Cardiac fibroblast (primary cell): ENCODE measurements around the gene UGT2B11.
"Not testable (repeated sequence)": the region's sequence is repeated elsewhere in the genome, so short reads cannot be mapped to it uniquely, and the experiment has no call there.

Source experiments
- DNase-seq, 2 donors: peaks; one replicate each; pipeline versions ENCODE4 v3.0.0 to v3.0.0-alpha.2; 2010; ENCODE audit warnings: low read depth in 2 of 2
- H3K4me3 ChIP-seq, 2 donors: replicated peaks in 1 of 2; 1 replicate in 1 of 2; 2 replicates in 1 of 2; pipeline ENCODE4 v1.5.1; 2011; ENCODE audit warnings: low read depth in 2 of 2, low read length in 2 of 2, mild to moderate bottlenecking in 2 of 2, moderate library complexity in 1 of 2
- TF ChIP-seq, protein P1 (sequence below): IDR thresholded peaks from one replicate; pipeline ENCODE4 v1.5.1; 2011; ENCODE audit warnings: low read depth, mild to moderate bottlenecking, low read length, inconsistent platforms

Gene UGT2B11

DNA sequence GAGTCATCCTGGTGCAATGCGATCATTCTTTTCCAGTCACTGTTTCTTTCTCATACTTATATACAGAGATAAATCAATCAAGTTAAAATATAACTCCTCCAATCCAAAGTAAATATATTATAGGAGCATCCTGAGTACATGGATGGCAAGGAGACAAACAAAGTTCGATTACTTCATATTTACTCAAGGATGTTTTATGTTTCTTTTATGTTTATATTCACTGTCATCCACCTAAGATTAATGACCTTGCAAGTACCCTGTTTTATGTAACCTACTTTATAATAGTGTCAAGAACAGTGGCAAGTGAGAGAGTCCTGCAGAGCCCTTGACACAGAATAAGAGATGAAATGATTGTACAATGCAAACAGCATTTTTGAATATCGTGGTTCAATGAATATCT lies at the start of gene UGT2B11:
TSS of gene UGT2B11 (minus strand) at position 33 of the 400 bp plus-strand sequence. CDS start at position 7, 26 bp downstream.
- DNase-seq, result no peak
- no peak within 1 kb of the TSS for H3K4me3 ChIP-seq
- TF ChIP-seq, protein P1, sequence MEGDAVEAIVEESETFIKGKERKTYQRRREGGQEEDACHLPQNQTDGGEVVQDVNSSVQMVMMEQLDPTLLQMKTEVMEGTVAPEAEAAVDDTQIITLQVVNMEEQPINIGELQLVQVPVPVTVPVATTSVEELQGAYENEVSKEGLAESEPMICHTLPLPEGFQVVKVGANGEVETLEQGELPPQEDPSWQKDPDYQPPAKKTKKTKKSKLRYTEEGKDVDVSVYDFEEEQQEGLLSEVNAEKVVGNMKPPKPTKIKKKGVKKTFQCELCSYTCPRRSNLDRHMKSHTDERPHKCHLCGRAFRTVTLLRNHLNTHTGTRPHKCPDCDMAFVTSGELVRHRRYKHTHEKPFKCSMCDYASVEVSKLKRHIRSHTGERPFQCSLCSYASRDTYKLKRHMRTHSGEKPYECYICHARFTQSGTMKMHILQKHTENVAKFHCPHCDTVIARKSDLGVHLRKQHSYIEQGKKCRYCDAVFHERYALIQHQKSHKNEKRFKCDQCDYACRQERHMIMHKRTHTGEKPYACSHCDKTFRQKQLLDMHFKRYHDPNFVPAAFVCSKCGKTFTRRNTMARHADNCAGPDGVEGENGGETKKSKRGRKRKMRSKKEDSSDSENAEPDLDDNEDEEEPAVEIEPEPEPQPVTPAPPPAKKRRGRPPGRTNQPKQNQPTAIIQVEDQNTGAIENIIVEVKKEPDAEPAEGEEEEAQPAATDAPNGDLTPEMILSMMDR, result no peak

DNA sequence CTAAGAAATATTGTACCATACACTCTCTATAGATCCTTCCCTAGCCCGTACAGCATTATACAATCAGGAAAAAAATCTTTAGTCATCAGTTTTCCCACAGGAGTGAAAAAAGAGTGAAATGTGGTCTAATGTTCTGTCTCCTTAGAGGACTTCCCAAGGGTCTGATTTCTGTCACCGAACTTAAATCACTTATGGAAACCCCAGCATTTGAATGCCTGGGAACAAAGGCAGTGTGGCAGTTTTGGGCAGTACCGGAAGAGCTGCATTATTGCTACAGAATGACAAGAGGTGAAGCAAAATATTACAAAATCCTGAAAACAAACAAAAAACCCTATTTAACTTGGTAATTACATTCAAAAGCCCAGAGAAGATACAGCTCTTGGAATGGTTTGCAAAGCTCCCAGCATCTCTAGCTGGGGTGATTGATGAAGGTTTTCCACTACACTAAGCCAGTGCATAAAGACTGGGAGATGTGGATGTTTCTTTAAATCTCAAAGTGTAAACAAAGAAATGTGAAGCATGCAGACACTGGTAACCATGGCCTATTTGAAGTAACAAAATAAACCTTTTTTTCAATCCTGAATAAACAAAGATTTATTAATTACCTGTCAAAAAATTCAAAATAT lies 38.7 kb upstream of the UGT2B11 start:
- DNase-seq, H3K4me3 ChIP-seq: not testable (repeated sequence)

GRCh38 chr4:69250884-69251283 lies 36.3 kb upstream of the UGT2B11 start:
- H3K4me3 ChIP-seq, DNase-seq: not testable (repeated sequence)

- not testable (repeated sequence) for DNase-seq, H3K4me3 ChIP-seq
These were observed 28.2 kb upstream of the UGT2B11 start for GRCh38 chr4:69242562-69243240.

- DNase-seq, result not testable (repeated sequence)
These were observed 27.2 kb upstream of the UGT2B11 start for GRCh38 chr4:69241746-69242145.

GRCh38 chr4:69240787-69241186 lies 26.2 kb upstream of the UGT2B11 start:
- not testable (repeated sequence) for H3K4me3 ChIP-seq, DNase-seq

More at GRCh38 chr4:69241746-69242145, 27.2 kb upstream of the UGT2B11 start:
- H3K4me3 ChIP-seq, result not testable (repeated sequence)

DNA sequence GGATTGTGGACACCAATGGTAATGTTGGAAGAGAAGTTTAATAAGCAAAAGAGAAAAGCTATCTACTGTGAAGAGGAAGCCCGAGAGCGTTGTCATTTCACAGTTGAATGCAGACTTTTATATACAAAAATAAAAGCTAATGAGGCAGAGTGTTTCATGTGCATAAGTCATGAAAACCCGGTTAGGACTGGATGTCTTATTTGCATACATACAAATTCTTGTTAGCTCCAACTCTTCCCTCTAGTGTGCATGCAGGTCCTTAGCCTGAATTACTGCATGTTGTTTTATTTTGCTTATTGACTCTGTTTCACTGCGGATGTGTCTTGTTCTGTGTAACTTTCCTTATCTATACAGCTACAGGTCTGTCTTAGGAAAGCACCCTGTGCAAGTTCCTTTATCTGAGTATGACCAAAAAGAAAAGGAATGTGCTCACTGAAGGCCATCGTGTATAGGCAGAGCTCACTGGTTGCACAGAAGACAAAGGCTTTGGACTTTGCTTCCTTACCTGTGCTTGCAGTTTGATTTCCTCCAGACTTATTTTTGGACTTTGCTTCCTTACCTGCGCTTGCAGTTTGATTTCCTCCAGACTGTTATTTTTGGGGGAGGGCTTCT lies 25.1 kb upstream of the UGT2B11 start:
- H3K4me3 ChIP-seq, result no peak overlapping the region
- DNase-seq, result no peak
- TF ChIP-seq, protein P1, result no peak

- TF ChIP-seq, protein P1, result no peak
- no peak for DNase-seq
- no peak overlapping the region for H3K4me3 ChIP-seq
These were observed 24.5 kb upstream of the UGT2B11 start for GRCh38 chr4:69239092-69239491.

DNA sequence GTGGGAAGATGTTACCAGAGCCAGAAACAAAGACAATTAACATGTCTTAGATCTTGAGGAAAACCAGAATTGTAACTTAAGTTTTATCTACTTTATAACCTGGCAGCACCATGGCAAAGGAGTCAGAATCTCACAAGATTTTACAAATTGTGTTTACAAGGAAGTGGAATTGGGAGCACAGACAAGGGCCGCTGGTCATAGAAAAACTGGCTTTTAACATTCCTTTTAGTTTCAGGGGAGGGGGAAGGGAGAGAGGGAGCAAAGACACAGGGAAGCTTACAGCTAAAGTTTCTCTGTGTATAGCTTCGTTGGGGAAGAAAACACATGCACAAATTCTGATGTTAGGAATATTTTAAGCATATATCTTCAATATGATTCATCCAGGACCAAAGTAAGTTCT lies 10.3 kb upstream of the UGT2B11 start:
- TF ChIP-seq, protein P1, result no peak
- no peak overlapping the region for H3K4me3 ChIP-seq
- DNase-seq, result no peak

DNA sequence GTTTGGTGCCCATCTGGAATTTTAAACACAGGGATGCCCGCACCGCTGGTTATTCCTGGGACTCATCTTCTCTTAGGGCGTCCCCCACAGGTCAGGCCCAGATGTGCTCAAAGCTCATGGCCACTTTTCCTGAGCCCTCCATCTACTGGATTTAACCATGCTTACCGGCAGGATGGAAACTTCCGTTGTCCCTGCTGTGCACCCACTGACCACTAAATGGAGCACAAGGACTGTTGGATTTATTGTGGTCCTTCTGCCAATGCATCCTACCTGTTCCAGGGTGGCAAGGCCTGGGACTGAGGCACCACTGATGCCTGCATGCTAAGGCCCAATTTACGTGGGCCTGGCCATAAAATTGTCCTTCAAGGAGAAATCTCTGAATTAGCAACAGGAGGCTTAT lies 8.7 kb upstream of the UGT2B11 start:
- not testable (repeated sequence) for H3K4me3 ChIP-seq, DNase-seq

- DNase-seq, H3K4me3 ChIP-seq: not testable (repeated sequence)
These were observed 3.9 kb upstream of the UGT2B11 start for GRCh38 chr4:69218491-69218890.
